Activated T-helper 9 cell treated with anti-CD3 and anti-CD28 coated beads, Interleukin-2, amount 50 U/mL, for 16 hours (primary cell): ENCODE data around the gene LIPC.

Experiments used
- DNase-seq: peaks from one replicate; pipeline ENCODE4 v3.0.0-alpha.2; 2020; ENCODE audit warnings: low read depth

LIPC gene

DNA sequence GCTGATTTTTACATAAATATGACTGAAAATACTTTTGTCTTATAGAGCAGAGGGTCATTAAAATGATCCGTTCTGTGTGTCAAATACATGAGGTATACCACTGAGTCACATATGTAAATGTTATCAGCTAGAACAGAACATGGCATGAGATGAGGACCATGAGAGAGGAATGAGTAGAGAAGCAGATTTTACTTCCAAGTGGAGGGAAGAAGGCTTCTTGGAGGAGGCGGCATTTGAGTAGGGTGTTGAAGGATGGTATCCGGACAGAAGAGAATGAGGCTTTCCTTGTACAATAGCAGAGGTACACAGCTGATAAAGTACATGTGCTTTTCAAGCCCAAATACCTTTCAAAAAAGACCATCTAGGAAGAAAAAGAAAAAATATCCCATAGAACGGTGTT is 4.8 kb downstream of the LIPC start:
- DNase-seq, result no peak

DNA sequence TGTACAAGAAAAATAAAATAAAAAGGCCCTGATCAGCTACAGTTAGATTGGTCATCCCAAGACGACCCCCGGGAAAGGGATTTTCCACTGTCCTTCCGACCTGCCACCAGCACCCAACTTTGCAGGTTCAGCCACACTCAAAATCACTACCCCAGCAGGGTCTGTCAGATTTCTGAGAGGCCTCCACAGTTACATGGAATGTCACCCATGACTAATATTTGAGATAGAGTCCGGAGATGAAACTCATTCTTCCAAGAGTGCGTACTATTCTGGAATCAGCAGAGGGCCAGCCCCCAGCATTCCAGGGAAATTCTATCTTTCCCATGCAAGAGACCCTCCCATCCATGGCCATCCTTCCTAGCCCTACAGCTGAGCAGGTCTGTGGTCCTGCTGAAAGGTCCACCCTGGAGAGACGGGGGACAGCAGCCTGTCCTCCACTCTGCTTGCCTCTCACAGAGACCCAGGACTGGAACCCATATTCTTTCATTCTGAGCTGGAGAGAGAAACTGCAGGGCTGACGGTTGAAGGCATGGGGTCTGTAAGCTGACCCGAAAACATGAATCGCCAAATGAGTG is 5.8 kb downstream of the LIPC start:
- no peak for DNase-seq

DNA sequence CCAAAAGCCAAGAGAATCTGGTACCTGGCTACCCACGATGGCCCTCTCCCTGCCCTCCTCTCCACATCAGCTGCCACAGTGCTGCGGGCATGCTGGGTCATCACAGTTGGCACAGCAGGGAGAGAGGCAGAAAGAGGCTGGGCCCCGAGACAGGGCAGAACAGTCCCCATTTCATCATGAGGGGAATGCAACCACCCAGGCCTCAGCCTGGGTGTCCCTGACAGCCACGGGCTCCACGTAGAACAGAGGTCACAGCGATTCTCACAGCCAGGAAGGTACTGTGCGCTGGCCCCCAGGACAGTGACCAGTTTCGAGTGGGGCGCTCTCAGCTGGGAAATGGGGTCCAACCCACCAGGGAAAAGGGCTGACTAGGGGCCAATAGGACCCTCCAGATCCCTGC is 6.3 kb downstream of the LIPC start:
- no peak for DNase-seq

DNA sequence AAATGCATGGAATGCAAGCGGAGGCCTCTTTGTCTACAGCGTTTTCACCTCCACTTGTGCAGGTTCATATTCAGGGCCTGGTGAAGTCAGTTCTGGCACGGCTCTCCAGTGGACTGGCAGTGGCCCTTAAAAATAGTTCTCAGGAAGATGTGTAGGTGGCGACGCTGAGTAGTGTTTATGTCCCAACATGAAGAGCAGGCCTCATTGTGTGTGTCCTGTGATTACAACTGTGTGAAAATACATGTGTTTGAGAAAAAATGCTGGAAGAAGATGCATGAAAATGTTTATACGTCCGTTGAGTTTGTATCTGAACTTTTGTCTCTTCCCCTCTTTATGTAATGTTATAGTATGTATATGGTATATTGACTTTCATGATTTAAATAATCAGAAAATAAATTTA is 7.2 kb downstream of the LIPC start:
- DNase-seq, result no peak

DNA sequence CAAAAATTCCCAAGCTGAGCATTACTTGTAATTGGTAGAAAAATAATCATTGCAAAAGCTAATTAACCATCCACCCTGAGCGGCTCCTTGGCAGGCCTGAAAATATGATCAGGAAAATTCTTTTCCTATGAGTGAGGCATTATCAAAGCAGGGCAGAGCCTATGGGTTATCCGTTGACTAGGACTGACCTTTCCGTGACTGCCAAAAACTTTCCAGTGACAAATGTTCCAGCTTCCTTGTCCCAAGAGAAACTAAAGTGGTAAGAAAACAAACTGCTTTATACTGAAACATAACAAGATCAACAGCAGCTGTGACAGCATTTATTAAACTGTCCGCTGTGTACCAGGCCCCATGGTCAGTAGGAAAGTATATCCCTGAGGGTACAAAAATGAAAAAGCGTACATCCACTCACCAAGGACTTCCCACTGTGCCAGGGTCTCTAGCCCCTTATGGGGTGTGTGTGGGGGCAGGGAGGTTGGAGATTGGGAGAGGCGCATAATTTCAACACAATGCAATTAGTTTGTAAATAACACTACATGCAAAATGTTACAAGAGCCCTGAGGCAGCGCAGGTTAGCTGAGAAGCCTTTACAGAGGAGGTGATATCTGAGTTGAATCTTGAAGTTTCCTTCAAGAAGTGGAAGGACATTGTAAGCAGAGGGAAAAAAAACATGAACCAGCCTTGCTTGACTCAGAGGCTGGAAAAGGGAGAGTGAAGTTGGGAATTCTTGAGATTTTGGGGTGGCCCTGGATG is 8.5 kb downstream of the LIPC start:
- DNase-seq, result no peak

DNA sequence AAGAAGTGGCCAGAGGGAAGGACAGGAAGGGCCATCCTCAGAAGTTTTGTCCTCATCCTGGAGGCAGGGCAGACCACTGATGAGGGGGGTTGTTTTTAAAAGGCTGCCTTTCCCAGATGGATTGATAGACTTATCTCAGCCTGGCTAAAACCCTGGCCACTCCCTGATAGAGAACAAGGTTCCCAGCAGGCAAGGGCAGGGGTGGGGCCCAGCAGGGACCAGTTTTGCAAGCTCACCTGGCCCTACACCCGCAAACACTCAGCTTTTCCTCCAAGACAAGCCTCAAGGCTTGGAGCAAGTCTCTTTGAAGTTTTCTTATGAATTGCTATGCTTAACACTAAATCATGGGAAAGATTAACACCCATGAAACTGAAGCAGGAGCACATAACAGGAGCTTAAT is 9.1 kb downstream of the LIPC start:
- DNase-seq, result no peak

DNA sequence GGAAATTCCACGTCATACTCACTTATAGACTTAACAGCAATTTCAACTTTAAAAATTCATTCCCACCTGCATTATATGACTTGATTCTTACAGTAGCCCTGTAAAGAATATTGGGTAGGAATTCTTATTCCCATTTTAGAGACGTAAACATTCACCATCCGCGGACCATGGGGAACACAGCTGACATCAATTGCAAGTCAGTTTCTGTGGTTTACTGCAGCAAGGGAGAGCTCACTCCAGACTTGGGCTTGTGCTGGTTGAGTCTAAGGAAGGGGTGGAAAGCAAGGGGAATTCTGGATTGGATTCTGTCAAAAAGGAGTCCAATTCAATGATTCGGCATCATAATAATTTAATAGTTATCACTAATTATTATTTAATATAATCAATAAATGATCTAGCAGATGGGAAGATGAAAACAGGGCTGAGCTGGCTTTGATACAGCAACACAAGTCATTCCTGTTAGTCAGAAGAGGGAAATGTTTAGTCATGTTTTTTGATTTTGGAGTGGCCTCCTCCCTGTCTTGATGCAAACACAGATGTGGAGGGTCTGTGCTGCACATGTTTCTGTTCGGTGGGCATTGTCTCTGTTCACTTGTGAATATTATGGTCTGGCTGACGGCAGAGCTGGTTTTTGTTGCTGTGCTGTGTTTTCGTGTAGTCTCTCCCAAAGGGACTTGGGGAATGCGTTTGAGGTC is 9.7 kb downstream of the LIPC start:
- DNase-seq, result no peak

DNA sequence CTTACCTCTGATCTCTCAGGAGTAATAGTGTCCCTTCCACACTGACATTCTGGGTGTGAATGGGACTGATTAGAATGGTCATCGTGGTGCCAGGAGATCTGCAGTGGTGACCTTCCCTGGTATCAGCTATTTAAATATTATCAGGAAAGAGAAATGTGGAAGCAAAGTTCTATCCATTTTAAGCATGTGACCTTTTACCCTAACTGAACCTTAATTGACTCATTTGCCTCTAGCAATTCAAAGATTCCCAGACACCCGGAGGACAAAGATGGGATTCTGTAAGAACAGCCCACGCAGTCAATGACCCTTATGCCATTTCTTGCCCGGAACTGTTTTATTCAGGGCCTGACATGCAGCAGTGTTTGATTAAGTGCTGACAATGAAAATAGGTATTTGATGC is 10.3 kb downstream of the LIPC start:
- DNase-seq, result no peak

DNA sequence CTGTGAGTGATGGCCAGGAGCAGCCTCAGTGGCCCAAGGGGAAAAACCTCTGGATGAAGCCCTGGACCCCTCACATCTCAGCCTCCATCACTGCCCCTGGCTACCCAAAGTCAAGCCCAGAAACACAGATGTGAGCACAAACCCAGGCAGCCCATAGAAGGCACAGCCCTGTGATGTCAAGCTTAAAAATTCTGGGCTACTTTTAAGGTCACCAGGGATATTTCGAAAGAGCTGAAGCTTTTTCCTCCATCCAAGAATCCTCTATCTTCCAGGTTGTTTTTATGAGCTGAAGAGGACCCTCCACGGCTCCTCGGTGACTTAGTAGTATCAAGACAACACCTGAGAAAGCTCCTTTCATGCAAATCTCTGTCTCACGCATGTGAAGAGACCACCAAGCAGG is 11.5 kb downstream of the LIPC start:
- no peak for DNase-seq

DNA sequence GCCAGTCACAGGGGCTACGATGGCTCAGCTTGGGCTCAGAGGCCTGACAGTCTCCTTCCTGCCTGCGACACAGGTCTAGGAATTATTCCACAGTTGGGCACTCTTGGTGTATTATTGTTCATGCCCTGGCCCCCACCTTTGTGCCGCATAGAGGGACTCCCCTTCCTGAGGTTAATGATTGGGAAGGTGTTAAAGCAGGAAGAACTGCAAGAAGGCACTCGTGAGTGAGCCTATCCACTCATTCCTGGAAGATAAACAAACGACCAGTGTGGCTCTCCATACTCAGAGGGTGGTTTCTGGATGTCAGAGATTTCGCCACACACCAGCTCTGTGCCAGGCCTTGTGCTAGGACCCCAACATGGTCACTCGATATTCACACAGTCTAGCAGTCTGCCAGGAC is 12.3 kb downstream of the LIPC start:
- no peak for DNase-seq

DNA sequence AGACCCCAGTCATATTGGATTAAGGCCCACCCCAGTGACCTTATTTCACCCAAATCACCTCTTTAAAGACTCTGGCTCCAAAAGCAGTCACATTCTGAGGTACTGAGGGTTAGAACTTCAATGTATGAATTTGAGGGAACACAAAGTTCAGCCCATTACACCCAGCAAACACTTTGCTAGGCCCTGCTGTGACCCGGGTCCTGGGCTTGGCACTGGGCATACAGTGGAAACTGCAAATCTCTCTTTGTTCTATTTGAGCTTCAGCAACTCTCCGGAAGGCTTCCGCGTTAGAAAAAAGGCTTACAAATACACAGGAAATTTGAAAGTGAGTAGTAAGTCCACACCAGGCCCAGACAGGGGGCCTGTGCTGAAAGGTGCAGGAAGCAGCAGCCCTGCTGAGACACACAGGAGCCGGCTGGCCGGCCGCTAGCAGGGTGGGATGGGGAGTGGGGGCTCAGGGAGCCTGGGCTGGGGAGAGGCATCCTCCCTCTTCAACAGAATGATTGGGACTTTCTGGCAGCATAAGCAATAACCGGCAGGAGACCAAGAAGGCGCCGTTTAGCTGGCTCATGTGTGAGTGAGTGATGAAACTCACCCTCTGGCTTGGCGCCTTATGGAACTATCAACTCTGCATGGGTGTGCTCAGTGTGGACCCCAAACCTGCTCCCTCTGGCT is 13.0 kb downstream of the LIPC start:
- DNase-seq, result no peak

DNA sequence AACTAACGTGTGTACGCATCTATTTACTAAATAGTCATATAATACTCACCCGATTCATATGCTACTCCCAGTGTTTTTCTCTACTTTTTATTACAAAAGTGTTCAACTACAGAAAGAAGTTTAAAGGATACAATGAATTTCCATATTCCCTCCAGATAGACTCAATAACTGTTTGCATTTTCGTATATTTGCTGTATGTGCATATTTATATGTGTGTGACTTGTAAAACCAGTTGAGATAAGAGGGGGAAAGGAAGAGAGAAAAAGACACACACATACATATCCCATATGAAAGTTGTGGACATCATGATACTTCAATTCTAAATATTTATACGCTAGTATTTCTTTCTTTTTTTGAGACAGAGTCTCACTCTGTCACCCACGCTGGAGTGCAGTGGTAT is 14.1 kb downstream of the LIPC start:
- DNase-seq, result no peak

DNA sequence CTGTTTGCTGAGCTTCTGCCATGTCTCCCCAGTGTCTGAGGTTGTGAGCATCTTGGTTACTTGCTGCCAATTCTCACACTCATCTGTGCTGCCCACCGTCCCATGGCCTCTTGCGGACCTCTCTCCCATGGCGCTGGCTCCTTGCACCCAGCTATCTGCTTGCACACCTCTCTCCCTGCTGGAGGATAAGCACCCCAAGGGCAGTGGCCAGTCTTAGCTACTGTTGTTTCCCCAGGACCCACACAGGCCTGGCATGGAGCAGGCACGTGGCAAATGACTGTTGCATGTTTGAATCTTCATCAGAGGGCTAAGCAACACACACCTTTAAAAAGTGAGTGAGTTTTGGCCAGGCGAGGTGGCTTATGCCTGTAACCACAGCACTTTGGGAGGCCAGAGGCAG is 14.7 kb downstream of the LIPC start:
- DNase-seq, result no peak

DNA sequence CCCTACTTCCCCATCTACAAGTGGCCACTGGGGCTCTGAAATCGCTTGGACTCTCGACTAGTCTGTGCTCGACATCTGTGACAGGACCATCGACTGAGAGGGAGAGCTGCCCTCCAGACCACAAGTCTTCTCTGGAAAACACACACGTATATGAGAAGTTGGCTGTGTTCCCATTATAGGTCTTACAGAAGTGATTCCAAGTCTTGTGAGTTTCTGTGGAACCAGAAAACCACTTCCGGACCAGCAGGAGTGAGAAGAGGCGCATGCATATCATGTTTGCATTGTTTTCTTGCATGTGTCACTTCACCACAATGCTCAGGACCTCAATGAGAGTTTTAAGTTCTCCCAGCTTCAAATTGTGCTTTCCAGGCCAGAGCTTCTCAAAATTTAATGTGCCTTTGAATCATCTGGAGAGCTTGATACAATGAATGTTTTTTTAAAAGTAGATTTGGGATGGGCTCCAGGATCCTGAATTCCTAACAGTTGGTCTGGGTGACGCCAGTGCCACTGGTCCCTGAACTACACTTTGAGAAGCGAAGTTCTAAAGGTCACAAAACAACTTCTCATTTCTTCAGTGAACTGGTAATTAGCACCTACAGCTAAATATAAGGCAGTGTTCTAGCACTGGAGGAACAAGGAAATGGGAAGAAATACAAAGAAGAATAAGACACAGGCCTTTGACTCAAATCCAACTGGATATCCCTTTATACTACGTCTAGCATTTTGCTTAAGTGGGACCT is 15.7 kb downstream of the LIPC start:
- DNase-seq, result no peak

DNA sequence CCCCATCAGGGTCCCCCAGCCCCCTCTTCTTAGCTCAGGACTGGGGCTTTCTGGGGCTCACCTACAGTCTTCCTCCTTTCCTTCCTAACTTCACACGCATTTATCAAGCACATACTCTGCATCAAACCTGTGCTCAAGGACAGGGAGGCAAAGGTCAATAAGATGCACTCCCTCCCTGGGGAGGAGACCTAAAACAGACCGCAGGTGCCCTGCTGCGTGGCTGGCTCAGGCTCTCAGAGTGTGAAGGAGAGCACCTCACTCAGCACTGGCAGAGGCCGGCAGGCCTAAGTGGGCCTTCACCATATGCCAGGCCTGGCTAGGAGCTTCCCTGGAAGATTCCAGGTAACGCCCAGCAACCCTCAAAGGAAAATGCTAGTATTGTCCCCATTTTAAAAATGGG is 16.5 kb downstream of the LIPC start:
- DNase-seq, result no peak

DNA sequence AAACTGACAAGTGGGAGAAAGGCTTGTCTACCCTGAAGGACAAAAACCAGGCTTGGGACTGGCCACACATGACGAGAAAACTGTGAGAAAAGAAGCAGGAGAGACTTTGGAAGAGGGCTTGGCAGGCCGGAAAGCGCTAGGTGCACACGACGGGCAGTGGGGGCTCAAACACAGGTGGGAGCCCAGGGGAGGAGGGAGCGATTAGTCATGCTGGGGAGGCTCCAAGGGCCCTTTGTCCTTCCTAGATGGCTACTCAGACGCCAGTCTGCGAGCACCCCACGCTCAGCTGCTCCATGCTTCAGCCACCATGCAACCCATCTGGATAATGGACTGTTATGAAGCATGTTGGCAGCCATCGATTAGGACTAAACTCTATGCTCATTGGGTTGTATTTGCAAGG is 17.1 kb downstream of the LIPC start:
- DNase-seq, result no peak

DNA sequence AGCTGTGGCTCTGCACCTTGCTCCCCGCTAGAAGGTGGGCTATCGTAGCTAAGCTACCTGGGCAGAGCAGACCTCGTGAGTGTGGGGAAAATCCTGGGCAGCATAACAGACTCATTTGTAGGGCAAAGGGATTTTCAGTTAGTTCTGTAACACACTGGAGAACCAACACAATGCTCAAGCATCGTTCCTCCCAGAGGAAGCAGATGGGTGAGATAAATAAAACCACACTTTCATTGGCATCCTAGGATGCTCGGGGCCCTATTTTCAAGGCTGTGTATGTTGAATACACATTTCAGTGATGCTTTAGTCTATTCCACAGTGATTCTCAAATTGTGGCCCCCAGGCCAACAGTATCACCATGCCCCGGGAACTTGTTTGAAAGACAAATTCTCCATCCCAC is 20.0 kb downstream of the LIPC start:
- DNase-seq, result no peak

DNA sequence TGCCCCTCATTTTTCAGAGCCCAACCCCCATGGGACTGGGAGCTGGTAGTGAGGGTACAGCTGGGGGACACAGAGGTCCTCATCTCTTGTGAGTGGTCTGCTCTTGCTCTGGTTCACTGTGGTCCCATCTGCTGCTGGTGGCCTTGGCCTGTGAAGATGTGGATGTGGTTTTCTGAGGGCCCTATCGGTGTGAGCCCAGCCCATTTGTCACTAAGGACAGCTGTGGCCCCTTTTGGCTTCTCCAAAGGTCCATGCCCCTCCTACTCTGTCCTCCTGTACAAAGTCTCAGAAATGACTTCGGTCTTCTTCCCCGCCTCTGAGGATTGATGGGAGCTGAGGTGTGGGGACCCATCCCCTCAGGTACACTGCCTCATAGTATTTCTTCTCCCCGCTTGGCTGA is 21.0 kb downstream of the LIPC start:
- no peak for DNase-seq

DNA sequence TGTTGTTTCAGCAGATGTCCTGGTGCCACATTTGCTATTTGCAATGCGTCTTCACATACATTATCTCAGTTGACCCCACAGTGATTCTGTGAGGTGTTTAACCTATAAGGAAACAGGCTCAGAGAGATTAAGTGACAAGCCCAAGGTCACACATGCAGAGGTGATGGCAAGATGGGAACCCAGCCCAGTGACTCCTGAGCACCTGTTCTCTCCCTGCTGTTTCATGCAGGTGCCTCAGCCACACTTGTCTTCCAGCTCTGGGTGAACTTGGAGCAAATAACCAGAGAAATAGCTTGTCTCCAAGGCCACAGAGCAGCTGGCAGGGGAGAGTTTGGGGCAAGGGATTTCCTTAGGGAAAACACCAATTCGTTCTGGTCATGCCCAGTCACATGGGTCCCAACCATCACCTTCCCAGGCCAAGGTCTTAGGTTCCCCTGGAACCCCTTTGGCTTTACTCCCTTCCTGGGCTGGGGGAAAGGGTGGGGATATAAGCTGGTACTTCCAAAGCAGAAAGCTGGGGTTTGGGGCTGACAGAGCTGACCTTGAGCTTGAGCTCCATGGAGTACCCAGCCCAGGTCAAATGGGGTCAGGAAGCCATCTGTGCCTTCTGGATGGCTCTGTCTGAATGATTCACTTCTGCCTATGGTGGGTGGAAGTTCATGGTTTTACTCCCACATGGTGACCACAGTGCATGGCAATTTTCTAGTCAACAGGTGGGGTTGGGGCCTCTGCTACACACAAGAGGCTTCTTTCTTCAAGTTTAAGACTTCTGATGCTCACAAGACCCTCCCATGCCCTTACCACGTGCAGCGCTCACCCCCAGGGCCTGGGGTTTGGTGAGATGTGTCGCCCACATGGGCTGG is 22.4 kb downstream of the LIPC start:
- no peak for DNase-seq

DNA sequence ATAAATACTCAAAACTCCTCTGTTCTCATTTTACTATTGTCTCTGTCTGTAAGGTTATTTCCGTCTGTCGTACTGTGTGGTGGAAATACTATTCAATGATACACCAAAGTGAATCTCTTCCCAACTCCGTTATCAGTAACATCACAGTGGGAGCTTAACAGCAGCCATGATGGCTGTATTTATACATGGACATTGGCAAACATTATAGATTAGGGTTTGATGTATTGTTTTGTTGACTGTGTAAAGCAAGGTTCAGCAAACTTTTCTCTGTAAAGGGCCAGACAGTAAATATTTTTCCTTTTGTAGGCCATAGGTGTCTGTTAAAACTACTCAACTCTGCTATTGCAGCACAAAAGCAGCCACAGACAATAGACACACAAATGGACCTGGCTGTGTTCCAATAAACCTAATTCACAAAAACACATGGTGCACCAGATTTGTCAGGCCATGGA is 23.2 kb downstream of the LIPC start:
- no peak for DNase-seq

DNA sequence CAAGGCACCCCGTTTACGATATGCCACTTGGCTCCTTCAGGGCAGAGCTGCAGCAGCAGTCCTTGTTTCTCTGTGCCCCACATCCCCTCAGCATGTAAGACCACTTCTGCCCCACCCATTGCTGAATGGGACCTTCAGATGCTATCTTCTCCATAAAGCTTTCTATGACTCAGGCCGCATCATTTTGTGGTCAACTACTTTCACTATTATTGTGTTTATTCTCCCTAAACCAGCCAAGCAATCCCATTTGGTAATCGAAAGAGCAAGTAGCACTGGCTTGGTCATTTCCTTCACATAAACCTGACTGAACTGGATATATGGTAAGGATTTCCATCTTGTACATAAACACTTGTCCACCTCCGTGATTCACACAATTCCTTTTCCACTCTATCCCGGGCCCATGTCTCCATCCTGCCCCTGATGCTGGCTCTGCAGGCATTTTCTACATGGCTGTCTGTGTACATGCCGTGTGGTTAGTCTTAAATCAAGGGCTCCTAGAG is 25.7 kb downstream of the LIPC start:
- DNase-seq, result no peak
